ENCODE measurements around the gene PPARGC1A.

PPARGC1A gene

GRCh38 chr4:23766344-23766743 lies 123.5 kb downstream of the PPARGC1A start:
- no peak for DNase-seq

GRCh38 chr4:23763559-23763958 lies 126.3 kb downstream of the PPARGC1A start:
- DNase-seq = no peak

GRCh38 chr4:23762551-23762950 lies 127.3 kb downstream of the PPARGC1A start:
- DNase-seq = no peak

GRCh38 chr4:23759066-23759465 lies 130.8 kb downstream of the PPARGC1A start:
- DNase-seq = no peak

GRCh38 chr4:23754688-23755087 lies 135.2 kb downstream of the PPARGC1A start:
- DNase-seq = no peak

- no peak for DNase-seq
These were observed 139.7 kb downstream of the PPARGC1A start for GRCh38 chr4:23750125-23750524.

GRCh38 chr4:23747281-23747735 lies 142.5 kb downstream of the PPARGC1A start:
- DNase-seq = peak; percentile 70

GRCh38 chr4:23746672-23747071 lies 143.2 kb downstream of the PPARGC1A start:
- DNase-seq = no peak

GRCh38 chr4:23746027-23746426 lies 143.8 kb downstream of the PPARGC1A start:
- no peak for DNase-seq

GRCh38 chr4:23745377-23745776 lies 144.5 kb downstream of the PPARGC1A start:
- DNase-seq = no peak
